ENCODE measurements around the gene TRNP1. TPM values are rescaled to one million over a fixed set of nuclear protein-coding genes. Genes with fewer than 3 reads are reported as not detected.
"Not testable (repeated sequence)": the region's sequence is repeated elsewhere in the genome, so short reads cannot be mapped to it uniquely, and the experiment has no call there.

The TRNP1 gene
- 3.9 and 11.6 TPM in 2 replicates for total RNA-seq (2014; rRNA removed; shearing (Covaris generic))

DNA sequence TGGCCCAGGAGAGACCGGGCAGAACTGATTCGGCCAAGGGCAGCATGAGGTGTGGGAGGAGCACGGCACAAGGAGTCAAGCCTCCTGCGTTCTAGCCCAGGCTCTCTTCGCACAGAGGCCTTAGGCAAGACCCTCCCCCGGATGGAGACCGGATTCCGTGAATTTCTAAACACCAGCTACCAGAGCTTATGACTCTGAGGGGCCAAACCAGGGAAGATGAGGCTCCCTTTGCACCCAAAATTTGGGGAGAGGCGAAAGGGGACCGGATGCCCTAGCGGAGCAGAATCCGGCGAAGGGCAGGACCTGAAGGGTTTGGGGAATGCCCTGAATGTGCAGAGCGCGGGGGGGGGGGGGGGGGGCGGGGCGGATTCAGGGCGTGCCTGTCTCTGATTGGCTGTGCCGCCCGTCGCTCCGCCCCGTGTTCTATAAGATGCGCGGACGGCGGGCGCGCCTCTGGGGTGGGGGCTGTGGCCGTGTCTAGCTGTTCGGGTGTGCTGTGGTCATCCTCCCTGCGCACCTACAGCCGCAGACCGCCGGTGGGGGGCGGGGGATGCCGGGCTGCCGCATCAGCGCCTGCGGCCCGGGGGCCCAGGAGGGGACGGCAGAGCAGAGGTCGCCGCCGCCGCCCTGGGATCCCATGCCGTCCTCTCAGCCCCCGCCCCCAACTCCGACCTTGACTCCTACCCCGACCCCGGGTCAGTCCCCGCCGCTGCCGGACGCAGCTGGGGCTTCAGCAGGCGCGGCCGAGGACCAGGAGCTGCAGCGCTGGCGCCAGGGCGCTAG lies at the start of gene TRNP1:
Gene TRNP1 (plus strand): TSS at position 456 of the 783 bp plus-strand sequence. CDS start 95 bp downstream, at position 551.
- peak; percentile 72 for DNase-seq (ENCODE audit: low read depth)

DNA sequence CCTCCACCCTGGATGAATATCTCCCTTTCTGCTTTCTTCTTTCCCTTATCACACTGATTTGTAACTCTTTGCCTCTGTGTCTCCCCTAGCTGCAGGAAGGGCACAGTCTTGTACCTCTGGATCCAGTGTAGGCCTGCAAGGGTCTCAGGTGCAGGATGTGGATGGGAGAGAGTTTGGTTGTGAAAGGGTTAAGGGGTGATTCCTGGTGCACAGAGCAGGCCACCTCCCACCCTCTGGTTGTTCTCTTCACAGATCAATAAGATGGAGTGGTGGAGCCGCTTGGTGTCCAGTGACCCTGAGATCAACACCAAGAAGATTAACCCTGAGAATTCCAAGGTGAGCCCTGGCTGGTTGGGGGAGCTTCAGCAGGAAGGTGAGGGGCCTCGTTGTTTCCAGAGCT lies 48.4 kb upstream of the TRNP1 start:
- DNase-seq (ENCODE audit: low read depth), result no peak

DNA sequence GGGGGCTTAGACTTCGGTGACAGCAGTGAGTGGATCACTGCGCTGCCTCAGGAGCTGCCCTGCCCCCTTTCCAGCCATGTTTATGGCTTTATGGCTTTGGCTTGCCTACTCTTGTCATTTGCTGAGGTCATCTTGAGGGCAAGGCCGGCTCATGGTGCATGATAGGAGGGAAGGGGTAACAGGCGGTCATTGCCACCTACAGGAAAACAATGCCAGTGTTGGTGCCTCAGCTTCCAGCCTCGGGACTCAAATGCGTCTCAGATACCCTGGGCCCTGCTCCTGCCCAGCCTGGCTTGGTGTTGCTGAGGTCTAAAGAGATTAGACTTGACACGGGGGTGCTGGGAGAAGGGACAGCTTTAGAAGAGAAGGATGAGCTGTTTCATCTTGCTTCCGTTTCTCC lies 47.8 kb upstream of the TRNP1 start:
- no peak for DNase-seq (ENCODE audit: low read depth)

DNA sequence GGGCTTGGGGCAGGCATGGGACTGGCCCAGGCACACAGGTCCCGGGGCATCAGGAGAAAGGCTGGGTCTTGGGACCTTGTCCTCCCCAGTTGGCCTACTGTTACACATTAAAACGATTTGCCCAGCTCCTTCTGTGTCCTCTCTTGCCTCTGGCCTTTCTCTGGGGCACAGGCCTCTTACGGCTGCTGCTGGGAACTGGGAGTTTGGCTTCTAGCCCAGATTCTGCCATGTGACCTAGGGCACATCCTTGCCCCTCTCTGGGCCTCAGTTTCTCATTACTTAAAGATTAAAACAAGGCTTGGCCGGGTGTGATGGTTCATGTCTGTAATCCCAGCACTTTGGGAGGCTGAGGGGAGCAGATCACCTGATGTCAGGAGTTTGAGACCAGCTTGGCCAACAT lies 47.2 kb upstream of the TRNP1 start:
- DNase-seq (ENCODE audit: low read depth), result no peak

DNA sequence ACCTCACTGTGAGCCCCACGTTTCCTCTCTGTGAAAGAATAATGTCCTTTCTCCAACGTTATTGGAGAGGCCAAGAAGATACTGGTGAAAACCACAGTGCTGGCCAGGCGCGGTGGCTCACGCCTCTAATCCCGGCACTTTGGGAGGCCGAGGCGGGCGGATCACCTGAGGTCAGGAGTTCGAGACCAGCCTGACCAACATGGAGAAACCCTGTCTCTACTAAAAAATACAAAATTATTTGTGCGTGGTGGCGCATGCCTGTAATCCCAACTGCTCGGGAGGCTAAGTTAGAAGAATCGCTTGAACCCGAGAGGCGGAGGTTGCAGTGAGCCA lies 44.8 kb upstream of the TRNP1 start:
- DNase-seq (ENCODE audit: low read depth), result not testable (repeated sequence)

DNA sequence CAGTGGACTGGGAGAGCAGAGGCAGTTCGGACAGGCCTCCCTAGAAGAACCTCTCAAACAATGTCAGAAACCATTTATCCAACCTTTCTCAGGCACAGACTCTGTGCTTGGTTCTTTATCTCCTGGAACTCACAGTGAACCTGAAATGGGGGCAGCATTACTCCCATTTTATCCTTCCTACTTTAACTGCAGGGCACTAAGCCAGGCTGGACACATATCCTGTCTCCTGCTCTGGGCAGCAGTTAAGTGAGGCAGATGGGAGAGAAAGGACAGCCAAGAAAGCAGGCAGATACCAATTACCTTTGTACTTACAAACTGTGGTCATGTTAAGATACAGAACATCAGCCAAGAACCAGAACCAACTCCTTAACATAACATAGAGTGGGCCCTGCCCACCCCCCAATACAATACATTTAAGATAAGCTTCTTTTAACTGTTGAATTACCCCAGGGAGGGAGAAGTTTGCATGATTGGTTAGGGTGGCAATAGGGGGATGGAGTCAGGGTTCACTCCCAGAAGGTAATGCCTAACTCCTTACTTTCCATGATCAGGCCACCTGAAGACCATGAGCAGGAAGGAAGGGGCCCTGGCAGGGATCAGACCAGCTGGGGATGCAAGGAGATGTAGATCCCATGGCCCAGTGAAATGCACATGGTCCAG lies 44.1 kb upstream of the TRNP1 start:
- DNase-seq (ENCODE audit: low read depth), result peak; percentile 37

DNA sequence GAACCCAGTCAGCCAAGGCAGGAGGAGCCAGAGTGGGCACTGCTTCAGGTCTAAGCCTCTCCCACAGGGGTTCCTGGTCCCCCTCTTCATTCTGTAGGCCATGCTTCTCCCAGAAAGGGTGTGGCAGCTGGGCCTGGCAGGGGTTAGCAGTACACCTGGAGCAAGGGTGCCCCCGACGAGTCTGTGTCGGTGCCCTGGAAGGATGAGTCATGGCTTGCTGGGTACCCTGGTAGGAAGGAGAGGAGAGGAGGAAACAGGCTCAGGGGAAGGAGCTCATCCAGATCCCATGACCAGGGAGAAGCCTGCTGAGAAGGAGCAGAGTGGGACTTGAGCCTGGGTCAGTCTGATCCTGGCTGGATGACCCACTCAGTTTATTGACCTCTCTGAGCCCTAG lies 43.6 kb upstream of the TRNP1 start:
- peak; percentile 26 for DNase-seq (ENCODE audit: low read depth)

DNA sequence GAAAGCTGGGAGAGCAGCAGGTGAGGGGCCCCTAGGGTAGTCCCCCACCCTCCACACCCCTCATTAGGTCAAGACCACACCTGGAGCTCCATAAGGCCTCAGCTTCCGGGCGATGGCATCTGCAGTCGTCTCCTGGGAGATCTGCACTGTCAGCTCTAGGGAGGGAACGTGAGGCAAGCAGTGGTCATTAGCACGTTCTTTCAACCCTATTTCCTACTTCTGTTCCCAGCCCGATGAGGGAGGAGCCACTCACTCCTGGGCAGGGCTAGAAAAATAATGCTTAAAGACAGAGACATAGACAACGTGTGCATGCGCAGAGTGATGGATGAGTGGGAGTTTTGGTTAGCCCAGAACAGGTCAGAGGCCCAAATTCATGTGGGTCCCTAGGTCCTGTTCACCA lies 42.9 kb upstream of the TRNP1 start:
- no peak for DNase-seq (ENCODE audit: low read depth)

- no peak for DNase-seq (ENCODE audit: low read depth)
These were observed 42.3 kb upstream of the TRNP1 start for GRCh38 chr1:26951216-26951615.

GRCh38 chr1:26951821-26952497 lies 41.5 kb upstream of the TRNP1 start:
- no peak for DNase-seq (ENCODE audit: low read depth)

DNA sequence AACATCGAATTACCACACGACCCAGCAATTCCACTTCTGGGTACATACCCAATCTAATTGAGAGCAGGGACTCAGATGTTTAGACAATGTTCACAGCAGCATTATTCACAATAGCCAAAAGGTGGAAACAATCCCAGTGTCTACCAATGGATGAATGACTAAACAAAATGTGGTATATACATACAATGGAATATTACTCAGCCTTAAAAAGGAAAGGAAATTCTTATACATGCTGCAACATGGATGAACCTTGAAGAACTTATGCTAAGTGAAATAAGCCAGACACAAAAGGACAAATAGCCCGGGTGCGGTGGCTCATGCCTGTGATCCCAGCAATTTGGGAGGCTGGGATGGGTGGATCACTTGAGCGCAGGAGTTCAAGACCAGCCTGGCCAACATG lies 40.1 kb upstream of the TRNP1 start:
- no peak for DNase-seq (ENCODE audit: low read depth)

DNA sequence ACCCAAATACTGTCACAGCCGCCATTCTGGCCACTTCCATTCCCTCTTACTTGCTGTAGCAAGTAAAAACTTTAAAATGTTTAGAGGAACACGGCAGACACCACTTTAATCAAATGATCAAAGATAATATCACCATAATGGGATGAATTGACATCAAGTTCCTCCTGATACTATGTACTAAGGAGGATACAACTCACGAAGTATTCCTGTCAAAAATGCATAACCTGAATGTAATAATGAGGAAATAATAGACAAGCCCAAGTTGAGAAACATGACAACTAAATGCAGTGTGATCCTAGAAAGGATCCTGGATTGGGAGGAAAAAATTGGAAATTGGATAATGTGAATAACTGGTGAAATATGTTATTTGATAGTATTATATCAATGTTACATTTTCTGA lies 37.2 kb upstream of the TRNP1 start:
- DNase-seq (ENCODE audit: low read depth), result no peak

- DNase-seq (ENCODE audit: low read depth), result no peak
These were observed 36.2 kb upstream of the TRNP1 start for GRCh38 chr1:26957306-26957705.

- DNase-seq (ENCODE audit: low read depth), result no peak
These were observed 34.2 kb upstream of the TRNP1 start for GRCh38 chr1:26959270-26959669.

DNA sequence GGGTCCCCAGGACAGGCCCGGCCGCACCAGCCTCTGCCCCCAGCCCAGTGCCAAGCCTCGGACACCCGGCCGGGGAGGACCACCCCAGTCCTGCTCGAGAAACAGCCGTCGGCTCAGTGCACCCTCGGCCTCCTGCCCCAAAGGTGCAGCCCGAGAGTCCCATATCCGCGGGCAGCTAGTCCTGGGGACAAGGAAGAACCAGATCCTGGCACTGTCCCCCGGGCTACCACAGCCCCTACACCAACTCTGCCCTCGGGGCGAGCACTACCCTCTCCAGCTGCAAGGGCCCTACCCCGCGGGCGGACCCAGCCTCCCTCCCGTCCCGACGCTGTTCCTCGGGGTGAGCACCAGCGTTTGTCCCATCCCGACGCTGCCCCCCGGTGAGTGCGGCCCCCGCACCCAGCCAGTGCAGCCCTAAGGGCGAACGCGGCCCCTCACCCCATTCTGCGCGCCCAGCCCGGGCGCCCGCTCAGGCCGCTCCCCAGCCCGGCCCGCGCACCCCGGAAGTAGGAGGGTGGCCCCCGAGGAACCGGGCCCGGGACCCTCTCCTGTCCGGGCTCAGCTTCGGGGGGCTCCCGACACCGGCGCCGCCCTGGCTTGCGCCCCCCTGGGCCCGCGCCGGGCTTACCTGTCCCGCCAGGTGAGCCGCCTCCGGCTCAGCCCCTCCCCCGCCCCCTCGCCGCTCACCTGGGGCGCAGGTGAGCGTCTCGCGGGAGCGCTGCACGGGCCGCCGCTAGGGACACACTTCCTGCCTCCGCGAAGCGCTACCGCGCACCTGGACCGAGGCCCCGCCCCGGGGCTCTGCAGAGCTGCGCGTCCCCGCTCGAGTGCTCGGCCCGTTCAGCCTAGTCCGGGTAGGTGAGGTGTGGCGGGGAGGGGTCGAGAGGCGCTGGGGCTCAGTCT lies 33.5 kb upstream of the TRNP1 start, which contains the start of gene KDF1:
Gene KDF1 (minus strand): TSS at position 747 of the 903 bp plus-strand sequence. CDS start 8,088 bp downstream, outside the sequence.
- DNase-seq (ENCODE audit: low read depth), result no peak

DNA sequence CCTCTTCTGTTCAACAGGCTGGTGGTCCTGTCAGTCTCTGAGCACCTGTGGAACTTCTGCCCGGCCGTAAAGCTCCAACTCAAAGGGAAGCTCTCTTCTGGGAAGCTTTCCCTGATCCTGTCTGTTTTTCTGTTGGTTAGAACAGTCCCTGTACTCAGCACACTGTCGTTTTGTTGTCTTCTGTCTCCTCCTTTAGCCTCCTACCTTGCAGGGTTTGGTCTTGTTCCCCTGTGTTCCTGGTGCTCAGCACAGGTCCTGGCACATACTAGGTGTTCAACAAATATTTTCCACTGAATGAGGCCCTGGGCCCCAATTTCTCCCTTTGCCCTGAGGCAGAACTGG lies 32.9 kb upstream of the TRNP1 start:
- no peak for DNase-seq (ENCODE audit: low read depth)

- peak; percentile 73 for DNase-seq (ENCODE audit: low read depth)
These were observed 31.7 kb upstream of the TRNP1 start for GRCh38 chr1:26961826-26962225.

GRCh38 chr1:26965213-26965612 lies 28.3 kb upstream of the TRNP1 start:
- no peak for DNase-seq (ENCODE audit: low read depth)

DNA sequence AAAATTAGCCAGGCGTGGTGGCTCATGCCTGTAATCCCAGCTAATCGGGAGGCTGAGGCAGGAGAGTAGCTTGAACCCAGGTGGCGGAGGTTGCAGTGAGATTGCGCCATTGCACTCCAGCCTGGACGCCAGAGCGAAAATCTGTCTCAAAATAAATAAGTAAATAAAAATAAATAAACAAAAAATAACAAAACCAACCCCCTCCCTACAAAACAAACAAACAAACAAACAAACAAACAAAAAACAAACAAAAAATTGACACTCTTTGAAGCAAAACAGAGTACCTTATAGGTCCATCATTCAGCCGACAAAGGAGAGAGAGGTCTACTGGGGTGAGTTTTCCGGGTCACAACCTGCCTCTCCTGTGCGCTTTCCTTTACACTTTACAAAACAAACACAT lies 27.9 kb upstream of the TRNP1 start:
- DNase-seq (ENCODE audit: low read depth), result no peak

DNA sequence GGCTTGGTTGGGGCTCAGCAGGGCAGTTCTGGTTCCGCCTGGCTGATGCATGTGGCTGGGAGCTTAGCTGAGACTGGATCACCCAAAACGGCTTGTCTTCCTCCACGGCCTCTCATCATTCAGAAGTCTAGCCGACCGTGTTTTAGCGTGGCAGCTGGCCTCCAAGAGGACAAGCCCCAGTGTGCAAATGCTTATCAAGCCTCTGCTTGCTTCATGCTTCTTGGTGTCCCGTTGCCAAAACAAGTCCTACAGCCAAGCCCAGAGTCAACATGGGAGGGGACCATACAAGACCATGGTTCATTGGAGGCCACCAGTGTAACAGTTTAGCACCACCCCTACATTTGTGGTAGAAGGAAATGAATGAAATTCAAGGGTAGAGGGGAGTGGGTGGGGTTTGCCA lies 22.7 kb upstream of the TRNP1 start:
- no peak for DNase-seq (ENCODE audit: low read depth)

GRCh38 chr1:26971590-26971989 lies 21.9 kb upstream of the TRNP1 start:
- DNase-seq (ENCODE audit: low read depth), result no peak

GRCh38 chr1:26972390-26972789 lies 21.1 kb upstream of the TRNP1 start:
- DNase-seq (ENCODE audit: low read depth), result no peak

Data from M059J (cell line).